GM19468 (cell line): ENCODE data around the gene SLC24A3.

Experiments used
- ATAC-seq: cut with Tn5 transposase; IDR thresholded peaks from one replicate; pipeline ENCODE4 v1.9.1; 2021; ENCODE audit warnings: mild to moderate bottlenecking, moderate library complexity, moderate number of reproducible peaks; ENCODE audit not compliant: unreplicated experiment; ENCODE audit errors: extremely low read depth

The SLC24A3 gene

GRCh38 chr20:19298652-19299051 lies 86.2 kb downstream of the SLC24A3 start:
- no peak for ATAC-seq

GRCh38 chr20:19300395-19300794 lies 88.0 kb downstream of the SLC24A3 start:
- no peak for ATAC-seq

GRCh38 chr20:19301142-19301541 lies 88.7 kb downstream of the SLC24A3 start:
- no peak for ATAC-seq

GRCh38 chr20:19301843-19302242 lies 89.4 kb downstream of the SLC24A3 start:
- ATAC-seq = no peak

- no peak for ATAC-seq
Measured at GRCh38 chr20:19302714-19303113, 90.3 kb downstream of the SLC24A3 start.

- ATAC-seq = no peak
Measured at GRCh38 chr20:19304389-19304788, 91.9 kb downstream of the SLC24A3 start.

- no peak for ATAC-seq
Measured at GRCh38 chr20:19304886-19305415, 92.5 kb downstream of the SLC24A3 start.

- no peak for ATAC-seq
Measured at GRCh38 chr20:19308146-19308545, 95.7 kb downstream of the SLC24A3 start.

GRCh38 chr20:19310541-19310940 lies 98.1 kb downstream of the SLC24A3 start:
- no peak for ATAC-seq

GRCh38 chr20:19313342-19314069 lies 101.1 kb downstream of the SLC24A3 start:
- no peak for ATAC-seq

- no peak for ATAC-seq
Measured at GRCh38 chr20:19314621-19315020, 102.2 kb downstream of the SLC24A3 start.

- ATAC-seq = no peak
Measured at GRCh38 chr20:19317237-19318069, 105.0 kb downstream of the SLC24A3 start.

- ATAC-seq = no peak
Measured at GRCh38 chr20:19318610-19319009, 106.2 kb downstream of the SLC24A3 start.

GRCh38 chr20:19320005-19320404 lies 107.6 kb downstream of the SLC24A3 start:
- no peak for ATAC-seq

GRCh38 chr20:19321176-19321575 lies 108.7 kb downstream of the SLC24A3 start:
- no peak for ATAC-seq

GRCh38 chr20:19322061-19322985 lies 109.9 kb downstream of the SLC24A3 start:
- ATAC-seq = no peak

- no peak for ATAC-seq
Measured at GRCh38 chr20:19327401-19327800, 115.0 kb downstream of the SLC24A3 start.

- ATAC-seq = no peak
Measured at GRCh38 chr20:19328676-19329075, 116.2 kb downstream of the SLC24A3 start.

- no peak for ATAC-seq
Measured at GRCh38 chr20:19330038-19330437, 117.6 kb downstream of the SLC24A3 start.

GRCh38 chr20:19330731-19331130 lies 118.3 kb downstream of the SLC24A3 start:
- ATAC-seq = no peak
